ENCODE data around the gene BAIAP3.

The BAIAP3 gene

GRCh38 chr16:1335211-1335971 is 1.9 kb downstream of the BAIAP3 start:
- no peak for TF ChIP-seq CTCF (IDR thresholded peaks at IDR 0.05)
- H3K27ac ChIP-seq, result no peak overlapping the region
- H3K4me3 ChIP-seq, result no peak overlapping the region
- DNase-seq (ENCODE audit: low spot score), result no peak

GRCh38 chr16:1335996-1336395 is 2.6 kb downstream of the BAIAP3 start:
- H3K4me3 ChIP-seq, result no peak overlapping the region
- TF ChIP-seq CTCF (IDR thresholded peaks at IDR 0.05), result no peak
- DNase-seq (ENCODE audit: low spot score), result no peak
- no peak overlapping the region for H3K27ac ChIP-seq

GRCh38 chr16:1336619-1337018 is 3.2 kb downstream of the BAIAP3 start:
- no peak for TF ChIP-seq CTCF (IDR thresholded peaks at IDR 0.05)
- DNase-seq (ENCODE audit: low spot score), result no peak
- Histone ChIP-seq H3K4me3 (no peak overlapping the region), H3K27ac (no peak overlapping the region)

GRCh38 chr16:1337486-1337885 is 4.0 kb downstream of the BAIAP3 start:
- no peak for DNase-seq (ENCODE audit: low spot score)
- Histone ChIP-seq H3K27ac (no peak overlapping the region), H3K4me3 (no peak overlapping the region)
- no peak for TF ChIP-seq CTCF (IDR thresholded peaks at IDR 0.05)

- TF ChIP-seq CTCF (IDR thresholded peaks at IDR 0.05), result no peak
- Histone ChIP-seq H3K4me3 (no peak overlapping the region), H3K27ac (no peak overlapping the region)
- no peak for DNase-seq (ENCODE audit: low spot score)
Measured at GRCh38 chr16:1338119-1338730, 4.8 kb downstream of the BAIAP3 start.

- Histone ChIP-seq H3K4me3 (no peak overlapping the region), H3K27ac (no peak overlapping the region)
- no peak for TF ChIP-seq CTCF (IDR thresholded peaks at IDR 0.05)
- no peak for DNase-seq (ENCODE audit: low spot score)
Measured at GRCh38 chr16:1338855-1339675, 5.6 kb downstream of the BAIAP3 start.
